Umbilical cord (tissue), 2 donors: ENCODE measurements around the gene CPEB3. TPM values are rescaled to one million over a fixed set of nuclear protein-coding genes. Genes with fewer than 3 reads are reported as not detected.

Source experiments
- DNase-seq: peaks from one replicate; pipeline ENCODE4 v3.0.0-alpha.2; 2015; ENCODE audit warnings: low spot score
- total RNA-seq: library from RNA; depleted of rRNA; stranded (reverse); fragments of >200 nt; gene quantifications from one replicate; pipeline ENCODE4 v1.2.3, GENCODE V29; 2014; ENCODE audit warnings: low replicate concordance; ENCODE audit not compliant: insufficient read depth

CPEB3 gene
- total RNA-seq, 1 donor from 2014 or later: 6.3 TPM

- DNase-seq: peak; percentile 41
Measured at GRCh38 chr10:92103376-92104090, 187.3 kb downstream of the CPEB3 start.

GRCh38 chr10:92102601-92103213, 188.2 kb downstream of the CPEB3 start:
- DNase-seq: no peak

- no peak for DNase-seq
Measured at GRCh38 chr10:92094960-92095359, 195.9 kb downstream of the CPEB3 start.

GRCh38 chr10:92091965-92092364, 198.9 kb downstream of the CPEB3 start:
- no peak for DNase-seq

GRCh38 chr10:92087750-92088395, 203.0 kb downstream of the CPEB3 start:
- DNase-seq: peak; percentile 82

- peak; percentile 35 for DNase-seq
Measured at GRCh38 chr10:92082583-92083280, 208.1 kb downstream of the CPEB3 start.

GRCh38 chr10:92081641-92082040, 209.2 kb downstream of the CPEB3 start:
- no peak for DNase-seq

GRCh38 chr10:92080244-92080643, 210.6 kb downstream of the CPEB3 start:
- no peak for DNase-seq

GRCh38 chr10:92079003-92079402, 211.9 kb downstream of the CPEB3 start:
- DNase-seq: no peak

GRCh38 chr10:92076722-92077121, 214.2 kb downstream of the CPEB3 start:
- DNase-seq: no peak

- DNase-seq: no peak
Measured at GRCh38 chr10:92075829-92076228, 215.0 kb downstream of the CPEB3 start.

- DNase-seq: no peak
Measured at GRCh38 chr10:92074126-92074887, 216.6 kb downstream of the CPEB3 start.

- DNase-seq: no peak
Measured at GRCh38 chr10:92068900-92069299, 222.0 kb downstream of the CPEB3 start.

- DNase-seq: no peak
Measured at GRCh38 chr10:92066386-92066785, 224.5 kb downstream of the CPEB3 start.

- DNase-seq: no peak
Measured at GRCh38 chr10:92064506-92064905, 226.4 kb downstream of the CPEB3 start.

- no peak for DNase-seq
Measured at GRCh38 chr10:92062273-92062672, 228.6 kb downstream of the CPEB3 start.

- no peak for DNase-seq
Measured at GRCh38 chr10:92054807-92055206, 236.1 kb downstream of the CPEB3 start.

GRCh38 chr10:92052741-92053140, 238.1 kb downstream of the CPEB3 start:
- no peak for DNase-seq

GRCh38 chr10:92052088-92052487, 238.8 kb downstream of the CPEB3 start:
- DNase-seq: no peak

- no peak for DNase-seq
Measured at GRCh38 chr10:92047215-92047614, 243.7 kb downstream of the CPEB3 start.

GRCh38 chr10:92045641-92046106, 245.2 kb downstream of the CPEB3 start:
- DNase-seq: no peak
